H1 (cell line): ENCODE results near the gene MACROD2.

Experiments
- BACH1 ChIP-seq: IDR thresholded peaks from 2 replicates; pipeline ENCODE4 v1.6.1; 2012; ENCODE audit warnings: low read length, improper control_type of control experiment
- POLR2A ChIP-seq, 2 experiments: IDR thresholded peaks; 1 replicate in 1 of 2; 2 replicates in 1 of 2; pipeline ENCODE4 v1.6.1; 2011; ENCODE audit warnings: low read depth in 2 of 2, low read length in 2 of 2, mild to moderate bottlenecking in 2 of 2; ENCODE audit errors: control extremely low read depth in 1 of 2
- POLR2AphosphoS5 ChIP-seq: IDR thresholded peaks from 2 replicates; pipeline ENCODE4 v1.6.1; 2011; ENCODE audit warnings: low read depth, low read length
- POU5F1 ChIP-seq: IDR thresholded peaks from 2 replicates; pipeline ENCODE4 v1.6.1; 2011; ENCODE audit warnings: low read depth, mild to moderate bottlenecking, low read length, moderate library complexity
- RFX5 ChIP-seq: IDR thresholded peaks from 2 replicates; pipeline ENCODE4 v1.6.1; 2011; ENCODE audit warnings: low read depth, low read length, improper control_type of control experiment, borderline replicate concordance
- SIN3A ChIP-seq, 2 experiments: IDR thresholded peaks in 1 of 2; conservative IDR thresholded peaks in 1 of 2; 2 replicates each; pipeline ENCODE4 v1.6.1; 2011 to 2012; ENCODE audit warnings: low read length in 2 of 2, improper control_type of control experiment in 1 of 2, low read depth in 1 of 2, mild to moderate bottlenecking in 1 of 2
- SUZ12 ChIP-seq: fragments of 200-600 bp; sonication (generic); IDR thresholded peaks from 2 replicates; pipeline ENCODE4 v1.6.1; 2012; ENCODE audit warnings: mild to moderate bottlenecking, inconsistent platforms, low read length, moderate library complexity, mixed read lengths
- TCF12 ChIP-seq: IDR thresholded peaks from 2 replicates; pipeline ENCODE4 v1.6.1; 2011; ENCODE audit warnings: low read depth, mild to moderate bottlenecking, low read length
- TF ChIP-seq, protein P1 (sequence below), 3 experiments: IDR thresholded peaks; 1 replicate in 2 of 3; 2 replicates in 1 of 3; pipeline versions ENCODE4 v1.5.1 to v1.6.1; 2011; ENCODE audit warnings: low read length in 3 of 3, mild to moderate bottlenecking in 3 of 3, inconsistent platforms in 2 of 3, low read depth in 1 of 3, moderate library complexity in 1 of 3; ENCODE audit not compliant: insufficient read depth in 1 of 3; ENCODE audit errors: control extremely low read depth in 1 of 3
- TF ChIP-seq, protein P2 (sequence below): IDR thresholded peaks from 2 replicates; pipeline ENCODE4 v1.6.1; 2012; ENCODE audit warnings: inconsistent platforms

DNA sequence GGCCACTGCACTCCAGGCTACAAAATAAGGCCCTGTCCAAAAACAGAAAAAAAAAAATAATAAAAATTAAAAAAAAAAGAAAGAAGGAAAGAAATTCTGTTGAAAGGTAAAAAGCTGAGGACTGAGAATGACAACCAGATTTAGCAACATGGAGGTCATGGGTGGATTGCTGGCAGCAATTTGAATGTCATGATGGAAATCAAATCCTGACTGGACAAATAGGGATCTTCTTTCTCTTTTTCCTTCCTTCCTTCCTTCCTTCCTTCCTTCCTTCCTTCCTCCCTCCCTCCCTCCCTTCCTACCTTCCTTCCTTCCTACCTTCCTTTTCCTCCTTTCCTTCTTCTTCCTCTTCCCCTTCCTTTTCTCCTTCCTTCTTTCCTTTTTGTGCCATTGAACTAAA lies 895.4 kb downstream of the MACROD2 start:
- TF ChIP-seq RFX5 = no peak
- TF ChIP-seq, protein P1, sequence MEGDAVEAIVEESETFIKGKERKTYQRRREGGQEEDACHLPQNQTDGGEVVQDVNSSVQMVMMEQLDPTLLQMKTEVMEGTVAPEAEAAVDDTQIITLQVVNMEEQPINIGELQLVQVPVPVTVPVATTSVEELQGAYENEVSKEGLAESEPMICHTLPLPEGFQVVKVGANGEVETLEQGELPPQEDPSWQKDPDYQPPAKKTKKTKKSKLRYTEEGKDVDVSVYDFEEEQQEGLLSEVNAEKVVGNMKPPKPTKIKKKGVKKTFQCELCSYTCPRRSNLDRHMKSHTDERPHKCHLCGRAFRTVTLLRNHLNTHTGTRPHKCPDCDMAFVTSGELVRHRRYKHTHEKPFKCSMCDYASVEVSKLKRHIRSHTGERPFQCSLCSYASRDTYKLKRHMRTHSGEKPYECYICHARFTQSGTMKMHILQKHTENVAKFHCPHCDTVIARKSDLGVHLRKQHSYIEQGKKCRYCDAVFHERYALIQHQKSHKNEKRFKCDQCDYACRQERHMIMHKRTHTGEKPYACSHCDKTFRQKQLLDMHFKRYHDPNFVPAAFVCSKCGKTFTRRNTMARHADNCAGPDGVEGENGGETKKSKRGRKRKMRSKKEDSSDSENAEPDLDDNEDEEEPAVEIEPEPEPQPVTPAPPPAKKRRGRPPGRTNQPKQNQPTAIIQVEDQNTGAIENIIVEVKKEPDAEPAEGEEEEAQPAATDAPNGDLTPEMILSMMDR (IDR thresholded peaks at IDR 0.05; ENCODE audit: control extremely low read depth in 1 of 3, insufficient read depth in 1 of 3, low read depth in 1 of 3, low read length in 3 of 3) = no peak
- TF ChIP-seq TCF12 = no peak
- no peak for TF ChIP-seq SUZ12
- no peak for TF ChIP-seq BACH1
- TF ChIP-seq, protein P2, sequence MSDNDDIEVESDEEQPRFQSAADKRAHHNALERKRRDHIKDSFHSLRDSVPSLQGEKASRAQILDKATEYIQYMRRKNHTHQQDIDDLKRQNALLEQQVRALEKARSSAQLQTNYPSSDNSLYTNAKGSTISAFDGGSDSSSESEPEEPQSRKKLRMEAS = no peak
- no peak for TF ChIP-seq POLR2AphosphoS5
- no peak for TF ChIP-seq POU5F1
- no peak for TF ChIP-seq POLR2A (IDR thresholded peaks at IDR 0.05; ENCODE audit: control extremely low read depth in 1 of 2, low read depth in 2 of 2, low read length in 2 of 2)
- no peak for TF ChIP-seq SIN3A (conservative IDR thresholded peaks at IDR 0.05 in 1 of 2, IDR thresholded peaks at IDR 0.05 in 1 of 2; ENCODE audit: low read depth in 1 of 2, low read length in 2 of 2)
